DMS114 treated with DMSO at 0.1 percent for 48 hours (cell line): ENCODE data around the gene CFDP1.
"Not testable (repeated sequence)": the region's sequence is repeated elsewhere in the genome, so short reads cannot be mapped to it uniquely, and the experiment has no call there.

ENCODE experiments used
- DNase-seq: peaks from one replicate; lab custom pipeline; 2025; ENCODE audit not compliant: unreplicated experiment; lab: John Stamatoyannopoulos, UW

The CFDP1 gene

DNA sequence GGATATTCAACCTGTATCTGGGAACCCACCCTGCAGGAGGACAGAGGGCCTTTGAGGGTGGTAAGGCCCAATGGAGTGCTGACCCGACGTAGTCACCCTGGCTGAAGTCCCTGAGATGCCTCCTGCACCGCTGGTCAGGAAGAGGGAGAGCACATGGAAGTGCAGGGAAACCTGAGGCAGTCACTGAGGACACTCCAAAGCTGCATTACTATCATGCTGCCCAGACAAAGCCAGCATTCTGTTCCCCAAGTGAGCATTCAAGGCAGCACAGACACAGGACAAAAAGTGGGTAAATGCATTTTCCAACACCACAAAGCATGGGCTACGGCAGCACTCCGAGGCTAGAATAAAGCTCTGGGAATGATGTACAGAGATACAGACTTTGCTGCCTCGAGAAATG is 135.0 kb downstream of the CFDP1 start:
- DNase-seq, result no peak

DNA sequence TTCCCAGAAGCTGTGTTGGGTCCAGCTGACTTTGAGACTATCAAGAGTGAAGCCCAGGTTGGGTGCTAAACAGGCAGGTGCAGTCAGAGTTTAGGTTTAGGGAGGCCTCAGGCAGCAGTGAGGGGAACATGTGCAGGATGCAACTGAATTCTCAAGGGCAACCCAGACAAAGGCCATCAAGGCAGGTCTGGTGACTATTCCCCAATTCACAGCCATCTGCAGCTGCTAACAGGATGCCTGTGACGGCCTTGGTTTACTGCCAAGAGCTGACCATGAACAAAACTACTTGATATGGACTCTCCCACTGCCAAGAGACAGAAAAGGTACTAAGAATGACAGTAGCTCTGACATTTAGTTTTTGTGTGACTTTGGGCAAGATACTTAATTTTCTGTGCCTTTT is 136.7 kb downstream of the CFDP1 start:
- no peak for DNase-seq

DNA sequence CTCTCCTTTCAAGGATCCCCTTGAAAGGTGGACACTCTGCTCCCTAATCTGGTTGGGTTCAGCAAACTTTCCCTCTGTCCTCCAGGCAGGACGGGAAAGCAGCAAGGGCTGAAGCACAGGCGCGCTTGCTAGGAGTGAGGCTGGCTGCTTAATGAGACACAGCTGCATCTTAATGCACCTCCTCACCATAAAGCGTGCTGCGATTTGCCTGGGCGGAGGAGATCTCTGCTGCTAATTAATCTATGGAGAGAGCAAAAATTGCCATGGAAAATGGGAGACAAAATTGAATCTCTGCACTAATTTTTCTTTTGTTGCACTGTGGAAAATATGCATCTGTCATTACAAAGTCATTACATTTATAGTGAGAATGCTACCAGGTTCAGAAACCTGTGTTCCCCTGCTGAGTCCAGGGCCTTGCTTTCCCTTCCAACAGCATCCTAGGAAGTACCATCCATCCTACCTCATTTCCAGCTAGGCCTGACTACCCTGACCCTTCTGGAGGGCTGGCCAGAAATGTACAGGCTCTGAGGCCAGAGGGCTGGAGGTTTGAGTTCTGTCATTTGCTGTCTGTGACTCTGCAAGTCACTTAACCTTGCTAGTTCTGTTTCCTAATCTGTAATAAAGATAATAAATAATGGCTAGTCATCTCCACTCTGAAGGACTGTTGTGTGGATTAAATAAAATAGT is 138.4 kb downstream of the CFDP1 start:
- DNase-seq, result no peak

DNA sequence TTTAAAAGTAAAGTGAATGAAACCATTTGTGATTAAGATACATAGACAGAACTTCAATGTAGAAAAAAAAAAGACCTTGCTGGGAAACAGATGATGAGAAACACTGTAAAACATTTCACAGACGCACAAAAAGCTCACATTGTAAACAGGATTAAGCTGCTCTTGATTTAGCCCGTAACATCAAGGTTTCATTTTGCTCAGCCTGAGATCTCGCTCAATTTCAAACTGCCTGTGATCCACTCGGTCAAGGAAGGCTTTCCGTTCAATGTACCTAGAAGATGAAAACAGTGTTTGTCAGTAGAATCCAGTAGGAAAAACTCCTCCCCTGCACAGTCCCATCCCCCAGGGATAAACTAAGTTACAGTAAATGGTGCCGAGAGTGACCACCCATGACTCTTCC is 139.5 kb downstream of the CFDP1 start:
- DNase-seq, result no peak

DNA sequence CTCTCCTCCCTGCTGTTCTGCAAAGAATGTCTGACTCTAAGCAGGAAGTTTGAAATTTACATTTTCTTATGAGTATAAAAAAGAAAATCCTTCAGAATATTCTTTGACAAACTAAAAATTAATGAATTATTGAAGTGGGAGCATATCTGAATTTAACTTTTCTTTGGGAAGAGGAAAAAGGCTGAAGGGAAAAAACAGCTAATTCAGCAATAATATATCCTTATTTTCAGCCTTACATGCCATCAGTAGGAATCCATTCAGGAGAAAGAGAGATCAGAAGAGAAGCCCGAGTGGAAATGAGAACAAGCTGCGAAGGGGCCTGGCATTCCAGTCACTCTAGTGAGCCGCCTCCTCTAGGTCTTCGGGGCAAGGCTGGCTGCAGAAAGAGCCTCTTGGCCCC is 140.1 kb downstream of the CFDP1 start:
- DNase-seq, result no peak

DNA sequence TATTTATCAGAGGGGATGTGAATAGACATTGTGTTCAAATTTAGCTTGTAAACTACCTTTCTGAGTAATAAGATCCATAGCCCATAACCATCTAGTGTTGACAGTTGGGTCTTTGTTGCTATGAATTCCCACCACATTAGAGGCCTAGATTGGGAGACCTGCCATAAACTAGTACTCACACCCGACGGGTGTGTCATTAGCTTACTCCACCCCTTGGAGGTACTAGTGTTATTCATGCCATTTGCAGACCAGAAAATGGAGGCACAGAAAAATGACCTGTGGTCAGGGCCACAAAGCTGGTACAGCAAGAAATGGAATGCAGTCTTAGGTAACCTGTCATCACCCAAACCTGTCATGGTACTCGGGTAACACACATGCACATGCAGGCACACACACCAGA is 140.6 kb downstream of the CFDP1 start:
- DNase-seq, result no peak

DNA sequence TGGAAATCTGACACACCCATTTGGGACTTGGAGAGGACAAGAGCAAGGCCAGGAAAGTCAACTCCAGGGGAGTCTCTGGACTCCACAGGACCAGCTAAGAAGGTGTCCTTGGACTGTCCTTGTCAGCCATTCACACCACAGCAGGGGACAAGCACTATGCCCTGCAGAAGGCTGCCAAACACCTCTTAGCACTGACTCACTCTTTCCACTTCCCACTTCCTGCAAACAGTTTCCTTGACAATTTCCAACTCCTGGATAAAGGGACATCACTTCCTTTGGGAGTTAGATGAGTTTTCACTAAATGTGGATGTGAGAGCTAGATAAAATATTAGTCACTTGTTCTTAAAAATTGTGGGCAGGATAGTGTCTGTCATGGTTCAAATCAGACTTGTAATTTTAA is 144.1 kb downstream of the CFDP1 start:
- no peak for DNase-seq

DNA sequence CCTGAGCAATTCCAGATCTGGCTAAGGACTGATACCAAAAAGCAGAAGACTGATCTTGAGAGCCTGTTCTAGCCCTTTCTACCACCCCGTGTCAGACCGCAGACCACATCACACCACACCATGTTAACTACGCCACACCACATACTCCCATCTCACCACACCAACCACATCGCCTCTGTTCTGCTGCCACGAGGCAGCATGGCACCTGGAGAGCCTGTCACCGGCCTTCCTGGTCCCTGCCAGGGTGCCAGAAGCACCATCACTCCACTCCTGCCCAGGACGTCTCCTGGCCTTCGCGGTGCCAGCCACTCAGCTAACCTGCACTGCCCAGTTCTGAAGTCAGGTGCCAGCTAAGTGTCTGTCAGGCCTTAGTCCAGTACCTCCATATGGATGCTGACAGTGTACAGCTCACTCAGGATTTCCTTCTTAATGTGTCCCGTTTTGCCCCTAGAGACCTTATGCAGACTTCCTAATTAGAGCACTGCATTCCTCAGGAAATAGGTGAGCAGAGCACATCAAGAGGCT is 144.6 kb downstream of the CFDP1 start:
- DNase-seq, result no peak

DNA sequence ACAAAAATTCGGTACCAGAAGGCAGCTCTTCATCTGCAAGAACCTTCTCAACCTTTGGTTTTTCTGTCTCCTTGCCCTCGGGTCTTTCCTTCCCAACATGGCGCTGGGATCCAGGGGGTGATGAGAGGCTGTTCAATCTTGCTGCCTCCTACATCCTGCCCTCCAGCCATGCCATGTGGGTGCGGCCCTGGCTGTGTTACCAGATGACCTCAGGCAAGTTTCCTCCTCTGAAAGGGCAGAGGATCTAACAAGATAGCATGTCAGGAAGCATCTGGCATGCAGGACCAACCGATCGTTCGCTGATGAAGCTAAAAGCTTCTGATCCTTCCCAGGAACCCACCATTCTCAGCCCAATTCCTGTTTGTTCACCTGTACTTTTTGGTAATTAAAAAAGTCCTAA is 145.1 kb downstream of the CFDP1 start:
- DNase-seq, result no peak

DNA sequence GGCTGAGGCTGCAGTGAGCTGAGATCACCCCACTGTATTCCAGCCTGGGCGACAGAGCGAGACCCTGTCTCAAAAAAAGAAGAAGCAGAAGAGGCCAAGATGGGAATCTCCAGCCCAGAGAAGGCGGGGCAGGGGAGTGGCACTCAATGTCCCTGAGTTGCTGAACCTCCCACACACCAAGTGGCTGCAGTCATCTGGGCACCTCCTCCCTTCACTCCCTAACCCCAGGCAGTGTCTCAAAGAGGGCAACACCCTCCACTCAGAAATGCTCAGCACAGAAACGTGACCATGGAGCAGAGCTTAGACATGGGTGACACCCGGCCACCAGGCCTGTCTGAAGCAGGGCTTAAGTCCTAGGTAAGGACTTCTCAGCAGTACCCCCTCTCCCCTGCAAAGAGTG is 145.6 kb downstream of the CFDP1 start:
- DNase-seq, result no peak

DNA sequence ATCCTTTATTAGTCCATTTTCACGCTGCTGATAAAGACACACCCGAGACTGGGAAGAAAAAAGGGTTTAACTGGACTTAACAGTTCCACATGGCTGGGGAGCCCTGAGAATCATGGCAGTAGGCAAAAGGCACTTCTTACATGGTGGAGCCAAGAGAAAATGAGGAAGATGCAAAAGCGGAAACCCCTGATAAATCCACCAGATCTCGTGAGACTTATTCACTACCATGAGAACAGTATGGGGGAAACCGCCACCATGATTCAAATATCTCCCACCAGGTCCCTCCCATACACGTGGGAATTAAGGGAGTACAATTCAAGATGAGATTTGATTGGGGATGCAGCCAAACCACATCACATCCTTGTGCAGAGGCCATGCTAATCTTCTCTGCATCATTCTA is 146.9 kb downstream of the CFDP1 start:
- no peak for DNase-seq

DNA sequence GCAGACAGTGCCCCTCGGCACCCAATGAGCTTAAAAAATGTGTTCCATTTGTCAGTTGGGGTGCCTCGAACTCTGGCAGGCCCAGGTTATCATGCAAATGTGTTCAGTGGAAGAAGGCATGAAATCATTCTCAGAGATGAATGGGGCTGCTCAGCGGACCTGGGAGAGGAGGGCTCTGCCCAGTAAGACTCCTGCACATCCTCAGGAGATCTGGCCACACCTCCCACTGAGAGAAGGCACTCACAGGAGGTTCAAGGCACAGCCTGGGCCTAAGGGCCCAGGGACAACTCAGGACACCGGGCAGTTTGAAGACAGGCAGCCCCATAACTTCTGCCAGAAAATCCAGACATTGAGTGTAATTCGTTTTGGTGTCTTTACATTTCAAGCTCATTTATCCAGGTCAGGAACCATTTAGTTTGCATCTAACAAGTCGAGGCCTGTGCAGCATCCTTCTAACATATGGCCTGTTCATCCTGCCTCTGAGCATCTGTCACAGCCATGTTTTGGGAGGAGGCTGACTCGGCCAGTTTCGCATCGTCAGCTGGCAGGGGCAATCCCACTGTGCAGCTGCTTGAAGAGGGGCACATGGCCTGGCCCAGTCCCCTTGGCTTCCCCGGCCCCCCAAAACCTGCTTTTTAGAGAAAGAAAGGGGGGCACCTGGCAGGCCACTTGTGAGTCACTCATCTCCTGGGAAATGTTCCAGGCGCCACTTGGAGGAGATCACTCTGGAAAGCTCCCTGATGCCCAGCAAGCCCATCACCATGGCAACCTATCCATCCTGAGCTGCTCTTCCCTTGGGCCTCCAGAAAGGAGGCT is 150.6 kb downstream of the CFDP1 start:
- DNase-seq, result no peak

DNA sequence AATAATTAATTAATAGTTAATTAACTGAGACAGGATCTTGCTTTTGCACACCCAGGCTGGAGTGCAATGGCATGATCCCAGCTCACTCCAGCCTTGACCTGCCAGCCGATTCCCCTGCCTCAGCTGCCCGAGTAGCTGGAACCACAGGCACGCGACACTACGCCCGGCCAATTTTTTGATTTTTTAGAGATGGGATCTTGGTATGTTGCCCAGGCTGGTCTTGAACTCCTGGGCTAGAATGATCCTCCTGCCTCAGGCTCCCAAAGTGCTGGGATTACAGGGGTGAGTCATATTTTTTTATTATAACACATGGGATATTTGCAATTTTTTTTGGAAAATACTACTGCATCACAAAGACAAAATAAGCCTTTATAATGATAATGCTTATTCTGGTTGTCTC is 151.5 kb downstream of the CFDP1 start:
- DNase-seq, result no peak

DNA sequence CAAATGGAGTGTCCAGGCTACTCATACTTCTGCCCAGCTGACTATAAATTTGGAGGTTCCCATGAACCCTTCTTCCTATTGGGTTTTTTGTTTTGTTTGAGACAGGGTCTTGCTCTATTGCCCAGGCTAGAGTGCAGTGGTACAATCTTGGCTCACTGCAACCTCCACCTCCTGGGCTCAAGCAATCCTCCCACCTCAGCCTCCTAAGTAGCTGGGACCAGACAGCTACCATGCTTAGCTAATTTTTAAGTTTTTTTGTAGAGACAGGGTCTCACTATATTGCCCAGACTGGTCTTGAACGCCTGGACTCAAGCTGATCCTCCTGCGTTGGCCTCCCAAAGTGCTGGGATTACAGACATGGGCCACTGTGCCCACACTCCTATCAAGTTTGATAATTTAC is 152.3 kb downstream of the CFDP1 start:
- DNase-seq, result not testable (repeated sequence)

DNA sequence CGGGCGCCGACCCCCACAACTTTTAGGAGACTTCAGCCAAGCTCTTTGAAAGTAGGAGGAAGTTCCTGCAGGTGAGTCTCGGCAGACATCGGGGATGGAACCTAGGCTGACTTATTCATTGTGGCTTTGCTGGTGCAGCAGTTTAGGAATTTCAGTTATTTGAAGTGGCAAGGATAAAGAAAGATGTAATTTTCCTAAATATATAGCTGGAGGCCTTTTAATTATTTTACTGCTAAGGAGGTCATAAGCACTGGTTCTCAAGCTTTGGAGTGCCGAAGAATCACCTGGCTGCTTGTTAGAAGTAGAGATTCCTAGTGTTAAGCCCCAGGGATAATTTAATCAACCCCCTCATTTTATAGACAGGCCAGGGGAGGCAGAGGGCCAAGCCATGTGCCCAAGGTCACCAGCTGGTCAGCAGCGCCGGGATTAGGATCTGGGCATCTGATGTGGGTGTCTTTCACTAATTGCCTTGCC is 152.9 kb downstream of the CFDP1 start:
- DNase-seq, result no peak

DNA sequence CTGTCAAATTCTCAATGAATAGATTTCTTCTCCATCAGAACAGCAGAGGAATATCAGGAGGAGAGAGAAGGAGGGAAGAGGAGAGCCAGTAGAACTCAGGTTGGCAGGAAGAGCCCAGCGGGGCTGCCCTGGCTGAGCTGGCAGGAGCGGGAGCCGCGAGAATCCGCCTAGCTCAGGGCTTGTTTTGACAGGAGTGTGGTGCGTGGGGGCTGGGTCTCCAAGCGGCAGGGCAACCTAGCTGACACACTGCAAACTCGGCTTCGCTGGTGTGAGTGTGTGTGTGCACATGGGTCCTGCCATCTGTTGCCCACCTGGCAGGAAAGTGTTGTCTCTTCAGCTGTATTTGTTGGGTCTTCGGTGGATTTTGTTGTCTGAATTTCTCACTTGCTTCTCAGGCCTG is 154.0 kb downstream of the CFDP1 start:
- no peak for DNase-seq

DNA sequence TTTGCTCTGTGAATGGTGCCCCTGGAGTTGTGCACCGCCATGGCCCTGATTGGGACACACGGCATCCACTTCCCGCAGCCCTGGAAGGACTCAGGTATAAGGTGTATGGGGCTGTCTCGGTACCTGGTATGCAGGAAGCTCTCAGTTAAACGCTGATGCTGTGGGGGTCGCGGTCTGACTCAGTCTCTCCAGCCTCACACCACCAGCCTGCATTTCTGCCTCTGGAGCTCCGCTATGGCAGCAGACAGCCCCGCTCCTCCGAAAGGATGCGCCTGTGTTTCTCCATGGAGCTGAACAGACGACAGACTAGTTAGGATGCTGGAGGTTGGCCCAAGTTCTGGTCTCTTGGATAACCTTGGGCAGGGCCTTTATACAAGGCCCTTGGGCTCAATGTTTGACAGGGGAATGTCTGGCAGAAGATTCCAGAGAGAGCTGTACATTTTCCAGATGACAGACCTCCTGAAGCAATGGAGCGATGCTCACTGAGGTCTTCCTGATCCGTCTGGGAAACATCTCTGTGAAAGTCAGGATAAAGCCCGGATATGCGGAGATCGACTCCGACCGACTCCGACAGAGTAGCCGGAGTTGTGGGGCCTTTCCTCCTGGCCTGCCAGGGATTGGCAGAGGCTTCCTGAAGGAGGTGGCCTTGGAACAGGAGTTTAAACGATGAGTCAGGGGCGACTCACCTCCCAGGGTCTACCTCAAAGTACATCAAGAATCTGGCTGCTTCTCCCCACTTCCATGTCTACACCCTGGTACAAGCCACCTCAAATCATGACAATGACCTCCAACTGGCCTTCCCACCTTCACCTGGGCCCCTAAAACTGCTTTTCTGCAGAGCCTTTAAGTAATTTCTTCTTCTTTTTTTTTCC is 160.0 kb downstream of the CFDP1 start:
- DNase-seq, result no peak

DNA sequence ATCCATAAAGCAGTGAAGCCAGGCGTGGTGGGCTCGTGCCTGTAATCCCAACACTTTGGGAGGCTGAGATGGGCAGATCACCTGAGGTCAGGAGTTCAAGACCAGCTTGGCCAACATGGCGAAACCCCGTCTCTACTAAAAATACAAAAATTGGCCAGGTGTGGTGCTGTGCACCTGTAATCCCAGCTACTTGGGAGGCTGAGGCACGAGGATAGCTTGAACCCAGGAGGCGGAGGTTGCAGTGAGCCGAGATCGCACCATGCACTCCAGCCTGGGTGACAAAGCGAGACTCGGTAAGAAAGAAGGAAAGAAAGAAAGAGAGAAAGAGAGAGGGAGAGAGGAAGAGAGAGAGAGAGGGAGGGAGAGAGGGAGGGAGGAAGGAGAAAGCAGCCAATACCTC is 160.7 kb downstream of the CFDP1 start:
- not testable (repeated sequence) for DNase-seq

DNA sequence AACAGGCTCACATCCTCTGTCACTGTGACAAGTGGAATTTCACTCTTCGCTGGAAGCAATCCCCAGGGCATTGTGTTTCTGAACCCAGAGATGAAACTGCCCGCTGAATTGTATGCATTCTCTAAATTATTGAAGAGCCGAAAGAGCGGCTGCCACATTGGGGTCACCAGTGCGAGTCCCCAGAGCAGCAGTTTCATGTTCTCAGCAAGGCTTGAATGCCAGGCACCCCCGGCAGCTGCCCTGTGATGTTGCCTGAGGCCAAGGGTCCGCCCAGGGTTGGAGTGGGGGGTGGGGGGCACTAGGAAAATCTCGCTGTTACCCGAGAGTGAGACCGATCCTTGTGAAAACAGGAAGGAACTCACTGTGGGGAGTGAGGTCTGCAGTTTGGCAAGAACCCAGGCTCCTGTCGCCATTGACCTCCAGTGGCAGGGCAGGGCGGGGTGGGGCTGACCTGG is 161.2 kb downstream of the CFDP1 start:
- DNase-seq, result no peak

DNA sequence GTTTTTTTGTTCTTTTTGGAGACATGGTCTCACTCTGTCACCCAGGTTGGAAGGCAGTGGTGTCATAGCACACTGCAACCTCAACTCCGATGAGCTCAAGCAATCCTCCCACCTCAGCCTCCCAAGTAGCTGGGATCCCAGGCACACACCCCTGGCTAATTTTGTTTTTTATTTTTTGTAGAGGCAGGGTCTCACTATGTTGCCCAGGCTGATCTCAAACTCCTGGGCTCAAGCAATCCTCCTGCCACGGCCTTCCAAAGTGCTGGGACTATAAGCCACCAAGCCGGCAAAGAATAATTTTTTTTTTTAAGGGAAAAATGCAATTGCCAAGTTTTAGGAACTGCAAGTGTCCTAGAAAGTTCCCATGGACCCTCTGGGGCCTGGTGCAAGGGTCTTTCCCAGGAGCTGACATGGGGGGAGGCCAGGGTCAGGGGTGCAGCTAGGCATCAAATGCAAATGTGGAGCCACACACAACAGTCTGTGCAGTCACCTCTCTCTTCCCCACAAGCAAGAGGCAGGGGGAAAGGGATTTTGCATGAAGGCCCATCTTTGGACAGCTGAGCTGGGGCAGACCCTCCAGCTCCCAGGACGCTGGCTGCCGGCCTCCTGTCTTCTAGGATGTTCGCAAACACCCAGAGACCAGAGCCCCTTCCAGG is 161.7 kb downstream of the CFDP1 start:
- DNase-seq, result no peak

DNA sequence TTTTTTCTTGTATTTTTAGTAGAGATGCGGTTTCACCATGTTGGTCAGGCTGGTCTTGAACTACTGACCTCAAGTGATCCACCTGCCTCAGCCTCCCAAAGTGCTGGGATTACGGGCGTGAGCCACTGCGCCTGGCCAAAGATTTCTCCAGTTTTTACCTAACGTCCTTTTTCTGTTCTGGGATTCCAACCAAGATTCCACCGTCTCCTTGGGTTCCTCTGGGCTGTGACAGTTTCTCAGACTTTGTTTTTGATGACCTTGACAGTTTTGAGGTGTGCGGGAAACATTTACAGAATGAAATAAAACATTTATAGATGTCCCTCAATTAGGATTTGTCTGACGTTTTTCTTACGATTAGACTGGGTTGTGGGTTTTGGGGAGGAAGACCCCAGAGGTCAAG is 163.9 kb downstream of the CFDP1 start:
- not testable (repeated sequence) for DNase-seq
